Loucy (cell line): Measurements from ENCODE around the gene YWHAQ.
"Not testable (repeated sequence)": the region's sequence is repeated elsewhere in the genome, so short reads cannot be mapped to it uniquely, and the experiment has no call there.

ENCODE experiments used
- H2AFZ ChIP-seq: fragments of 200-600 bp; sonication (generic); 2 replicates; pipeline ENCODE4 v1.6.0; 2016; ENCODE audit warnings: antibody characterized with exemption, mild to moderate bottlenecking, low read length, moderate library complexity
- H3F3A ChIP-seq: fragments of 200-600 bp; 2 replicates; pipeline ENCODE4 v1.6.0; 2016; ENCODE audit warnings: antibody characterized with exemption, low read depth, mild to moderate bottlenecking
- H3K27me3 ChIP-seq: fragments of 200-600 bp; sonication (generic); 2 replicates; pipeline ENCODE4 v1.6.1; 2014; ENCODE audit warnings: low read length, mild to moderate bottlenecking; ENCODE audit not compliant: insufficient read depth, poor library complexity, severe bottlenecking
- H3K36me3 ChIP-seq: fragments of 200-600 bp; sonication (generic); 2 replicates; pipeline ENCODE4 v1.6.1; 2016; ENCODE audit warnings: low read length; ENCODE audit not compliant: insufficient read depth
- H3K4me1 ChIP-seq: fragments of 200-600 bp; sonication (generic); 2 replicates; pipeline ENCODE4 v1.5.1; 2014; ENCODE audit warnings: low read length, mild to moderate bottlenecking; ENCODE audit not compliant: insufficient read depth, poor library complexity, severe bottlenecking
- H3K4me2 ChIP-seq: fragments of 200-600 bp; sonication (generic); 2 replicates; pipeline ENCODE4 v1.6.0; 2014; ENCODE audit warnings: antibody characterized with exemption, low read length, low read depth, mild to moderate bottlenecking; ENCODE audit not compliant: poor library complexity, severe bottlenecking
- H3K4me3 ChIP-seq: fragments of 200-600 bp; sonication (generic); 2 replicates; pipeline ENCODE4 v1.5.1; 2014; ENCODE audit warnings: low read length, mild to moderate bottlenecking, mixed read lengths; ENCODE audit not compliant: poor library complexity, severe bottlenecking
- H3K79me2 ChIP-seq: fragments of 200-600 bp; sonication (generic); 2 replicates; pipeline ENCODE4 v1.6.1; 2014; ENCODE audit warnings: low read length; ENCODE audit not compliant: insufficient read depth
- H3K9ac ChIP-seq: fragments of 200-600 bp; sonication (generic); 2 replicates; pipeline ENCODE4 v1.6.0; 2014; ENCODE audit warnings: mild to moderate bottlenecking, low read depth, low read length, moderate library complexity; ENCODE audit not compliant: poor library complexity, severe bottlenecking
- H3K9me2 ChIP-seq: fragments of 200-600 bp; sonication (generic); replicated peaks from 2 replicates; pipeline ENCODE4 v1.6.1; 2016; ENCODE audit warnings: low read depth, low read length, mixed read lengths
- H3K9me3 ChIP-seq: fragments of 200-600 bp; sonication (generic); 2 replicates; pipeline ENCODE4 v1.6.1; 2014; ENCODE audit warnings: mild to moderate bottlenecking, antibody characterized with exemption, low read length, low read depth; ENCODE audit not compliant: insufficient read depth
- H4K20me1 ChIP-seq: fragments of 200-600 bp; sonication (generic); 2 replicates; pipeline ENCODE4 v1.6.0; 2014; ENCODE audit warnings: antibody characterized with exemption, low read length, mild to moderate bottlenecking; ENCODE audit not compliant: insufficient read depth, poor library complexity, severe bottlenecking
- CTCF ChIP-seq: fragments of 200-600 bp; sonication (generic); conservative IDR thresholded peaks from 2 replicates; pipeline ENCODE4 v1.5.1; 2014; ENCODE audit warnings: mild to moderate bottlenecking, antibody characterized with exemption, low read length
- EZH2phosphoT487 ChIP-seq: fragments of 200-600 bp; IDR thresholded peaks from 2 replicates; pipeline ENCODE4 v1.6.1; 2018; ENCODE audit warnings: antibody characterized with exemption, mild to moderate bottlenecking, moderate library complexity, borderline replicate concordance

Gene YWHAQ

DNA sequence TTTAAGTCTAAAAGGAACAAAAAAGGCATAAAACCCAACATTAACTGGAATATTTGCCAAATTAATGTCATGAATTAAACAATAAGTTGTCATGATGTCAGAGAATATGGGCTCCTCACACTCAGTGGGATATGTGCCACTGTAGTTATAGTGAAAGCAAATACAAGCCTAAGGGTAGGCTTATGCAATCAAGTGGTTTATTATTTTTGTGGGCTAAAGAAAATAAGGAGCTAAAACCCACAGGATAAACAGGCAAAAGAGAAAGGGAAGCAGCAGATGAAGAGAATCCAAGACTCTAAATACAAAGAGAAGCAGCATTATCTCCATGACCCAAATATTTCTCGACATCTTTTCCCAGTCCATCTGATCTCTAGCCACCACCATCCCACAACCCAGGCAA is 17.5 kb downstream of the YWHAQ start:
- TF ChIP-seq EZH2phosphoT487 (no peak), CTCF (no peak)
- H3K27me3 ChIP-seq: no peaks in the 10 kb centered on the region
- no peaks in the 10 kb centered on the region for H3K9me3 ChIP-seq
- peaks cover 99% of the 10 kb centered on the region for H4K20me1 ChIP-seq
- no peak overlapping the region for H3K9ac ChIP-seq
- peaks cover 68% of the 10 kb centered on the region; the same call in 1 of the 2 replicates for H3K36me3 ChIP-seq
- H3K9me2 ChIP-seq: no peaks in the 10 kb centered on the region
- H3K4me1 ChIP-seq: peaks cover 16% of the 10 kb centered on the region
- peaks cover 100% of the 10 kb centered on the region for H3K79me2 ChIP-seq
- H3F3A ChIP-seq: no peaks in the 10 kb centered on the region
- peak overlapping the region; percentile 8 for H3K4me2 ChIP-seq
- H2AFZ ChIP-seq: no peak overlapping the region
- H3K4me3 ChIP-seq: no peak overlapping the region

GRCh38 chr2:9611549-9611912 is 19.3 kb downstream of the YWHAQ start:
- not testable (repeated sequence) for H3K27me3 ChIP-seq, H2AFZ ChIP-seq, H3K9ac ChIP-seq, H3K9me3 ChIP-seq, H3K4me2 ChIP-seq, H3K4me3 ChIP-seq, H3F3A ChIP-seq, H3K9me2 ChIP-seq
- Histone ChIP-seq H3K36me3 (peaks cover 57% of the 10 kb centered on the region; the same call in 1 of the 2 replicates), H4K20me1 (peaks cover 99% of the 10 kb centered on the region), H3K4me1 (peaks cover 19% of the 10 kb centered on the region), H3K79me2 (peaks cover 100% of the 10 kb centered on the region)

DNA sequence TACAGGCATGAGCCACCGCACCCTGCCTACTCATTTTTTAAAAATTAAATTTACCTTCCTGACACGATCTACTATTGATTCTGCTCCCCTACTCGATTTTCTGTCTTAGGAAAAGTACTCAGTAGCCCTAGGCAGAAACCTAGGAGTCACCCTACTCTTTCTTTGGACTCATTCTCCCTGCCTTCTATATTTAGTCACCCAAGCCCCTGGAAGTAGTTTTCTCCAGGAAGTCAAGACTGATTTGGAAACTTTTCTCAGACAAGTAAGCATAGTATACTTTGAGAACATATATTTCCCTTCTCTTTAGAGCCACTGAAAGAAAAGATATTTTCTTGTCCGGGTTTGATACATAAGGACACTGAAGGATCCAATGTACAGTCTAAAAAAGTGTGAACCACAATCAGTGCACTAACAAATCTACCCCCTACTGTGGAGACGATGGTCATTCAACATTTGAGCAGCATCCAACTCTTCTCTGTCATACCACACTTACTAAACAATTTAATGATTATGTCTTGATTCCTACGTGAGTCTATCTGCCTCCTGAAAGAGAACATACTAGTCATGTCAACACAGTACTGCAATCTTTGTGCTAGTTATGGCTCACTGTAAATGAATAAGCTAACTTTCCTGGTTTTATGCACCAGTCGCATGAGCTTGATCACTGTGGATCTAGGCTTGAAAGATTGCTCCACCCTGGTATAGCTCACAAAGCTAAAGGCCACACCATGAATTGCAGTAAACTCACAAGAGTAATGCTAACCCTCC is 19.8 kb downstream of the YWHAQ start:
- Histone ChIP-seq H4K20me1 (peaks cover 98% of the 10 kb centered on the region), H3F3A (no peaks in the 10 kb centered on the region), H3K9ac (no peak overlapping the region)

GRCh38 chr2:9608491-9608890 is 22.3 kb downstream of the YWHAQ start:
- peaks cover 64% of the 10 kb centered on the region; the same call in 1 of the 2 replicates for H3K36me3 ChIP-seq
- peaks cover 96% of the 10 kb centered on the region for H4K20me1 ChIP-seq
- H3K9me3 ChIP-seq, H3K9me2 ChIP-seq, H3F3A ChIP-seq, H3K9ac ChIP-seq, H3K4me3 ChIP-seq, H2AFZ ChIP-seq, H3K27me3 ChIP-seq, H3K4me2 ChIP-seq: not testable (repeated sequence)
- H3K4me1 ChIP-seq: peaks cover 10% of the 10 kb centered on the region
- H3K79me2 ChIP-seq: peaks cover 100% of the 10 kb centered on the region

More for the DNA sequence above, 19.8 kb downstream of the YWHAQ start:
- Histone ChIP-seq H3K79me2 (peaks cover 100% of the 10 kb centered on the region), H3K4me1 (peaks cover 17% of the 10 kb centered on the region), H3K9me2 (no peaks in the 10 kb centered on the region), H3K4me2 (no peak overlapping the region), H2AFZ (no peak overlapping the region), H3K36me3 (peaks cover 54% of the 10 kb centered on the region; the same call in 1 of the 2 replicates), H3K9me3 (no peaks in the 10 kb centered on the region), H3K4me3 (no peak overlapping the region), H3K27me3 (no peaks in the 10 kb centered on the region)
- TF ChIP-seq CTCF (no peak), EZH2phosphoT487 (no peak)
